ENCODE data around the gene TM9SF4.

- TF ChIP-seq CTCF (IDR thresholded peaks at IDR 0.05) (no peak), POLR2AphosphoS5 (IDR thresholded peaks at IDR 0.05) (no peak)
Observed at GRCh38 chr20:32108814-32109391, 611 bp upstream of the TM9SF4 start.

Data from transverse colon (tissue), 4 donors.